OCI-LY7 (cell line): ENCODE data around the gene EME2. TPM values are rescaled to one million over a fixed set of nuclear protein-coding genes. Genes with fewer than 3 reads are reported as not detected.
A peak's percentile ranks its signal among the peaks of the same experiment; 100 is the strongest.

Experiments
- BruUV-seq: library from RNA; stranded (reverse); fragments of 400-500 nt; replicated peaks from 2 replicates; lab custom pipeline; 2021; lab: Mats Ljungman, UMichigan
- CTCF ChIA-PET: fragments of 300-600 bp; sonication (Branson Sonifier 250); formaldehyde crosslinking; loops from one replicate; lab custom pipeline; 2022; ENCODE audit warnings: antibody characterized with exemption; ENCODE audit not compliant: unreplicated experiment; lab: Charles Lee
- POLR2A ChIA-PET: fragments of 300-600 bp; sonication (Branson Sonifier 250); formaldehyde crosslinking; loops from one replicate; lab custom pipeline; 2022; ENCODE audit warnings: antibody characterized with exemption; lab: Charles Lee
- DNase-seq: peaks from one replicate; pipeline ENCODE4 v3.0.0-alpha.2; 2015; ENCODE audit warnings: low spot score
- H2AFZ ChIP-seq: fragments of 200-600 bp; sonication (generic), shearing (Covaris generic); 2 replicates; pipeline ENCODE4 v1.6.1; 2014; ENCODE audit warnings: mild to moderate bottlenecking, antibody characterized with exemption, low read length, moderate library complexity
- H3K27ac ChIP-seq: fragments of 200-600 bp; sonication (generic); 2 replicates; pipeline ENCODE4 v1.5.1; 2014; ENCODE audit warnings: mixed run types, low read depth, mild to moderate bottlenecking, moderate library complexity, low read length, inconsistent platforms; ENCODE audit not compliant: poor library complexity, severe bottlenecking
- H3K36me3 ChIP-seq: fragments of 200-600 bp; sonication (generic); 2 replicates; pipeline ENCODE4 v1.6.1; 2014; ENCODE audit warnings: mild to moderate bottlenecking, antibody characterized with exemption, low read length, moderate library complexity, mixed read lengths; ENCODE audit not compliant: insufficient read depth
- H3K4me1 ChIP-seq: fragments of 200-600 bp; sonication (generic); 2 replicates; pipeline ENCODE4 v1.5.1; 2014; ENCODE audit warnings: mild to moderate bottlenecking, low read length; ENCODE audit not compliant: insufficient read depth, poor library complexity, severe bottlenecking
- H3K4me2 ChIP-seq: fragments of 200-600 bp; sonication (generic); 2 replicates; pipeline ENCODE4 v1.6.1; 2014; ENCODE audit warnings: mild to moderate bottlenecking, low read length
- H3K4me3 ChIP-seq: fragments of 200-600 bp; sonication (generic); 2 replicates; pipeline ENCODE4 v1.5.1; 2014; ENCODE audit warnings: mild to moderate bottlenecking, low read depth, low read length; ENCODE audit not compliant: poor library complexity, severe bottlenecking
- H3K79me2 ChIP-seq: fragments of 200-600 bp; sonication (generic); 2 replicates; pipeline ENCODE4 v1.6.1; 2016; ENCODE audit warnings: low read depth, mild to moderate bottlenecking, low read length, moderate library complexity, mixed read lengths; ENCODE audit not compliant: insufficient read depth
- H3K9me2 ChIP-seq: fragments of 200-600 bp; sonication (generic); 2 replicates; pipeline ENCODE4 v1.6.1; 2016; ENCODE audit warnings: mild to moderate bottlenecking, low read length, mixed read lengths; ENCODE audit not compliant: insufficient read depth
- H3K9me3 ChIP-seq: fragments of 200-600 bp; sonication (generic); 2 replicates; pipeline ENCODE4 v1.6.1; 2014; ENCODE audit warnings: mild to moderate bottlenecking, mixed run types, low read length, mixed read lengths
- H4K20me1 ChIP-seq: fragments of 200-600 bp; sonication (generic); 2 replicates; pipeline ENCODE4 v1.6.1; 2014; ENCODE audit warnings: mild to moderate bottlenecking, antibody characterized with exemption, low read length, moderate library complexity, mixed read lengths; ENCODE audit not compliant: insufficient read depth
- CTCF ChIP-seq: fragments of 200-600 bp; sonication (generic); conservative IDR thresholded peaks from 2 replicates; pipeline ENCODE4 v1.5.1; 2014; ENCODE audit warnings: mild to moderate bottlenecking, antibody characterized with exemption, low read length, moderate library complexity, mixed read lengths
- EZH2phosphoT487 ChIP-seq: fragments of 200-600 bp; sonication (generic); IDR thresholded peaks from 2 replicates; pipeline ENCODE4 v1.6.1; 2018; ENCODE audit warnings: low read depth, borderline replicate concordance, mild to moderate bottlenecking, mixed run types, antibody characterized with exemption, low read length, moderate library complexity, mixed read lengths
- intact Hi-C: fragments of 100-400 bp; cut with micrococcal nuclease; formaldehyde crosslinking; loops from one replicate; pipeline ENCODE4 v1.10.0; 2022; ENCODE audit not compliant: unreplicated experiment
- total RNA-seq, 2 experiments: library from RNA; depleted of rRNA in 1 of 2; stranded (reverse); fragments of >200 nt in 1 of 2; shearing (Covaris generic) in 1 of 2; gene quantifications; 2 replicates each; pipeline ENCODE4 v1.2.3, GENCODE V29; 2014 to 2022

EME2 gene
- total RNA-seq, 2 experiments from 2014 or later: 23.8 to 48.5 TPM

GRCh38 chr16:1821861-1822611 is 49.4 kb downstream of the EME2 start:
- H3K4me2 ChIP-seq: no peak overlapping the region
- peaks cover 4% of the 10 kb centered on the region for H3K4me1 ChIP-seq
- TF ChIP-seq CTCF: no peak
- TF ChIP-seq EZH2phosphoT487: no peak
- intact Hi-C loops: no loop called here
- no peak overlapping the region for H3K4me3 ChIP-seq
- BruUV-seq: no TSS peak
- ChIA-PET CTCF (interaction anchor here (0.6 kb wide), 1 partner anchor 107 kb away, joined by 3 read pairs; no protein-coding TSS in a partner anchor), POLR2A (no interaction called here)
- no peak for DNase-seq
- no peaks in the 10 kb centered on the region for H4K20me1 ChIP-seq
- no peaks in the 10 kb centered on the region for H3K9me3 ChIP-seq
- H3K79me2 ChIP-seq: no peaks in the 10 kb centered on the region
- no peaks in the 10 kb centered on the region for H3K9me2 ChIP-seq
- H2AFZ ChIP-seq: no peak overlapping the region
- H3K36me3 ChIP-seq: no peaks in the 10 kb centered on the region
- no peak overlapping the region for H3K27ac ChIP-seq

- Histone ChIP-seq H3K4me2 (no peak overlapping the region), H3K36me3 (no peaks in the 10 kb centered on the region), H3K4me1 (peaks cover 9% of the 10 kb centered on the region), H3K9me3 (no peaks in the 10 kb centered on the region), H3K4me3 (no peak overlapping the region), H3K79me2 (no peaks in the 10 kb centered on the region), H3K9me2 (no peaks in the 10 kb centered on the region), H2AFZ (no peak overlapping the region), H4K20me1 (no peaks in the 10 kb centered on the region), H3K27ac (no peak overlapping the region)
- no peak for DNase-seq
- no TSS peak for BruUV-seq
- CTCF ChIA-PET: interaction anchor here (0.6 kb wide), 1 partner anchor 106 kb away, joined by 3 read pairs; no protein-coding TSS in a partner anchor
- POLR2A ChIA-PET: interaction anchor here (0.5 kb wide), 1 partner anchor 118 kb away, joined by 3 read pairs; no protein-coding TSS in a partner anchor
- intact Hi-C loops: no loop called here
- TF ChIP-seq CTCF (no peak), EZH2phosphoT487 (no peak)
Measured at GRCh38 chr16:1822801-1823200, 50.2 kb downstream of the EME2 start.

- H3K36me3 ChIP-seq: no peaks in the 10 kb centered on the region
- no peak overlapping the region for H3K27ac ChIP-seq
- no peak overlapping the region for H2AFZ ChIP-seq
- no peaks in the 10 kb centered on the region for H3K9me3 ChIP-seq
- ChIA-PET POLR2A (interaction anchor here (0.7 kb wide), 1 partner anchor 1454 kb away, joined by 5 read pairs; the partner anchor contains the start of gene MRPL28), CTCF (no interaction called here)
- peak; percentile 73 for TF ChIP-seq CTCF
- no peak for TF ChIP-seq EZH2phosphoT487
- no TSS peak for BruUV-seq
- H3K79me2 ChIP-seq: no peaks in the 10 kb centered on the region
- peaks cover 17% of the 10 kb centered on the region for H3K4me1 ChIP-seq
- no peaks in the 10 kb centered on the region for H4K20me1 ChIP-seq
- no peaks in the 10 kb centered on the region for H3K9me2 ChIP-seq
- peak; percentile 66 for DNase-seq
- no peak overlapping the region for H3K4me2 ChIP-seq
- no peak overlapping the region for H3K4me3 ChIP-seq
- intact Hi-C loops: no loop called here
Measured at GRCh38 chr16:1823821-1824220, 51.2 kb downstream of the EME2 start.
